HFF-Myc (cell line): Measurements from ENCODE around the gene PGBD5.

ENCODE experiments used
- DNase-seq: peaks from one replicate; pipeline ENCODE4 v3.0.0-alpha.2; 2011; ENCODE audit warnings: low read depth; ENCODE audit errors: extremely low read depth
- H3K4me3 ChIP-seq: replicated peaks from 2 replicates; pipeline ENCODE4 v1.5.1; 2011; ENCODE audit warnings: low read depth, mild to moderate bottlenecking, control low read depth, low read length
- TF ChIP-seq, protein P1 (sequence below): IDR thresholded peaks from 2 replicates; pipeline ENCODE4 v1.5.1; 2012; ENCODE audit warnings: mild to moderate bottlenecking, low read depth, low read length, control low read depth; ENCODE audit errors: missing control alignments

PGBD5 gene

DNA sequence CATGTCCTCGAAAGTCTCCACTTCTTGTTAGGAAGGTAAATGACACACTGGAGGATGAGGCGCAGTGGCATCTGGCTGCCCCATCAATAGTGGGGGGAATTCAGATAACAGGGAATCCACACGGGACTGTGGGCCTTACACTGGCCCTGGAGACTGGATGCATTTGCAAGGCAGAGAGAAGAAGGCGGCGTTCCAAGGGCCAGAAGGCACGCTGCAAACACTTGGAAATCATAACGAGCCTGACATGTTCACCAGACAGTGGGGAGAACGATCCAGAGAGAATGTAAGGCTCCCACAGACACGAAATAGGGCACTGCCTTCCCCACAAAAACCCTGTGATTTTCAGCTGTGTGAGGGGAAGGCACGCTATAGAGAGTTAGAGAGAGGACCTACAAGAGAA, 70.5 kb downstream of the PGBD5 start:
- no peak overlapping the region for H3K4me3 ChIP-seq
- TF ChIP-seq, protein P1, sequence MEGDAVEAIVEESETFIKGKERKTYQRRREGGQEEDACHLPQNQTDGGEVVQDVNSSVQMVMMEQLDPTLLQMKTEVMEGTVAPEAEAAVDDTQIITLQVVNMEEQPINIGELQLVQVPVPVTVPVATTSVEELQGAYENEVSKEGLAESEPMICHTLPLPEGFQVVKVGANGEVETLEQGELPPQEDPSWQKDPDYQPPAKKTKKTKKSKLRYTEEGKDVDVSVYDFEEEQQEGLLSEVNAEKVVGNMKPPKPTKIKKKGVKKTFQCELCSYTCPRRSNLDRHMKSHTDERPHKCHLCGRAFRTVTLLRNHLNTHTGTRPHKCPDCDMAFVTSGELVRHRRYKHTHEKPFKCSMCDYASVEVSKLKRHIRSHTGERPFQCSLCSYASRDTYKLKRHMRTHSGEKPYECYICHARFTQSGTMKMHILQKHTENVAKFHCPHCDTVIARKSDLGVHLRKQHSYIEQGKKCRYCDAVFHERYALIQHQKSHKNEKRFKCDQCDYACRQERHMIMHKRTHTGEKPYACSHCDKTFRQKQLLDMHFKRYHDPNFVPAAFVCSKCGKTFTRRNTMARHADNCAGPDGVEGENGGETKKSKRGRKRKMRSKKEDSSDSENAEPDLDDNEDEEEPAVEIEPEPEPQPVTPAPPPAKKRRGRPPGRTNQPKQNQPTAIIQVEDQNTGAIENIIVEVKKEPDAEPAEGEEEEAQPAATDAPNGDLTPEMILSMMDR, result no peak
- DNase-seq, result no peak

DNA sequence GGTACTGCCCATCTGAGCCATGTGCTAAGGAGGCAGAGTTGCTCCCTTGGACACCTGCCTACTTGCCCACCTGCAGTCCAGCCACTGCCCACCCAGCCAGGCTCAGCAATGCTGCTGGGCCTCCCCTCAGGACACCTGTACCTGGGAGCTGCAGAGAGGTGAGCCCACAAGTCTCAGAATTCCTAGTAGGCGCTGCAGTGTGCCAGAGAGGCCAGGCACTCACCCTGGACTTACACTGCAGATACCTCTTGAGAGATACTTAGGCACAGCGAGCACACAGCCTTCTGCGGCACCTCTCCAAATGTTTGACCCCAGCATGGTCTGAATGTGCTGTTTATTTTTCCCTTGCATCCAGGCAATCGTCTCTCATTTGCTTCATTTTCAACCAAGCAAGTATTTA, 71.0 kb downstream of the PGBD5 start:
- no peak for DNase-seq
- no peak overlapping the region for H3K4me3 ChIP-seq
- TF ChIP-seq, protein P1, result no peak

DNA sequence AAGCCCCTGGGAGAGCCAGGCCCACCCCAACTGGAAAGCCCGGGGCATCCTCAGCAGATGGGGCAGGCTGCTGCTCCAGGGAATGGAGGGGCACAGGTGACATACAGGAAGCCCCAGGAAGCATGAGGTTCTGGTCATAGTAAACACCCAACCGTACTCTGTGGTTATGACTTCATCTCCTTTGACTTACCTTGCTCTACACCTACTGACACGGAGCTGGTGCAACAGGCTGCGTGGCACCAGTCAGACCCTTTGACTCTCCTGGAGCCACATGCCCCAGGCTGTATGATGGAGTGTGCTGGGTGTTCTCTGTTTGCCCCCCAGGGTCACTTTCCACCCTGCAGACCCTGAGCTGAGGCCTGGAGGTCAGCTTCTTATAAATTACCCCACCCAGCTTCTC, 72.1 kb downstream of the PGBD5 start:
- no peak for DNase-seq
- TF ChIP-seq, protein P1, result no peak
- H3K4me3 ChIP-seq, result no peak overlapping the region

DNA sequence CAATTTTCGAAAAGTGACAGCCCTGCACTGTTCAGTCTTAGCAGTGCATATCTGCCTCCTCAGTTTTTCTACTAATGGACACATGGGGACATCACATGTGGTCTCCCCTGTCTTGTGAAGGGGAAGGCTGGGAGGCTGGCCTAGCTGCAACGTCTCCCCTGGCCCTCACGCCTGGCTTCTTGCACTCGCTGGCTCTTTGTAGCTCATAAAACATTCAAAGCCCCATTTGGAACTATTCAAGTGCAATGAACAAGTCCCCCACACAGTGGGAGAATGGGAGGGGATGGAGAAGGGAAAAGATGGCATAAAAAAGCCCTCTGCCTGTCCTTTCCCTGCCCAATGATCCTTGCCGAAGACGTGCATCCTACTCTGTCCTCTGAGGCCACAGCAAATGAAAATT, 73.6 kb downstream of the PGBD5 start:
- no peak for DNase-seq
- TF ChIP-seq, protein P1, result no peak
- no peak overlapping the region for H3K4me3 ChIP-seq

DNA sequence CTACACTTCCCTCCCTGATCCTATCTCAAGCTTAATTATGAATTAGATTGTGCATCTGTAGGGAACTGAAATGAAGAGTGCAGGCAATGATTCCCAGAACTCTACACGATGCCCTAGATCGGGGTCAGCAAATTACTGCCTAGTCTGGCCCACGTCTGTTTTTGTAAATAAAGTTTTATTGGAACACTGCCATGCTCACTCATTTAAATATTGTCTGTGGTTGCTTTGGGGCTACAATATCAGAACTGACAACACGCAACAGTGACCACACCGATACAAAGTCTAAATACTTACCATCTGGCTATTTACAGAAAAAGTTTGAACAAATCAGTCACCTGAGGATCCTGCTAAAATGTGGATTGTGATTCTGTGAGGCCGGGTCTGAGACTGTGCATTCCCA, 74.1 kb downstream of the PGBD5 start:
- H3K4me3 ChIP-seq, result no peak overlapping the region
- TF ChIP-seq, protein P1, result no peak
- no peak for DNase-seq

DNA sequence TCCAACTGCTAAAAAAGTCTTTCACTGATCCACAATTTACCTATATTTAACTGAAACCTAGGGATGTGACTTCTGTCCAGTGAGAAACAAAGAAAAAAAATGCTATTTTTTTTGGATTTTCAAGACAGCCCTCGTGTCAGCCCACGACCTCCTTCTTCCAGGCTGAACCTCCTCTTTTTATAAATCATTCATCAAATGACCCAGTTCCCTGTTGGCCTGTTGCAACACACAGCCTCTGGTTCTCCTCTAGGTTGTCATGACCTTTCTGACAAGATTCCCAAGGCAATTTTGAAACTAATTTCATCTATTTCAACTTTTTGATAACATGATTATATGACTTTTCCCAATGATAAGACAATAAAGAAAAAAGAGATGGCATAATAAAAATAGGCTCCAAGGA, 74.6 kb downstream of the PGBD5 start:
- no peak overlapping the region for H3K4me3 ChIP-seq
- DNase-seq, result no peak
- TF ChIP-seq, protein P1, result no peak

DNA sequence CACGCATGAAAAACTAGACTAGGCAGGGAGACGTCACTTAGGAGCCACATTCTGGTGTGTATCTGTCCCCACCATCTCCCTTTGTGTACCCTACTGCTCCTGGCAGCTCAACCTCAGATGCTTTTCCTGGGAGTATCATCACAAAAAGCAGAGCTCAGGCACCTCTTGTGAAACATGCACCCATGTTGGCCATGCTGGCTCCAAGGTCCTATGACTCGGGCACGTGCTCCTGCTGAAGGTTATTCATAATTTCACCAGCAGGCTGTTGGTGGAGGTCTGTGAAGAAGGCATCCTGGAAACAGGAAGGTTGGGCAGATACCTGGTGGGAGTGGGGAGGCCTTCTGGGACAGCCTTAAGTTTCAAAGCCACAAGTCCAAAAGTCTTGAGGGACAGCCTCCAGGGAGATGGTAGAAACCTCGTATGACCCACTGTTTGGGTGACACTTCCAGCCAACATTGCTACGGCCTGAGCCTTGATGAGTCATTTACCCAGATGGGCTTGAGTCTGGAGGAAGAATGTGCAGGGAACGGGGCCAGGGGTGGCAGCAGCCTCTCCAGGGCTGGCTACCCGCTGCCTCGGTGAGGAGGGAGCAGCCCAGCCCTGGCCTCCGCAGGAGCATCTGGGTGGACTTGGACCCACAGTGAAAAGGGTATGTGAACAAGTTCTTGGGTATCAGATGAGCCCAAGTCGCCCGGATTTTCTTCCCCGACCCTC, 75.8 kb downstream of the PGBD5 start:
- H3K4me3 ChIP-seq, result no peak overlapping the region
- TF ChIP-seq, protein P1, result no peak
- no peak for DNase-seq
